Measurements from ENCODE around the gene COL23A1.

DNA sequence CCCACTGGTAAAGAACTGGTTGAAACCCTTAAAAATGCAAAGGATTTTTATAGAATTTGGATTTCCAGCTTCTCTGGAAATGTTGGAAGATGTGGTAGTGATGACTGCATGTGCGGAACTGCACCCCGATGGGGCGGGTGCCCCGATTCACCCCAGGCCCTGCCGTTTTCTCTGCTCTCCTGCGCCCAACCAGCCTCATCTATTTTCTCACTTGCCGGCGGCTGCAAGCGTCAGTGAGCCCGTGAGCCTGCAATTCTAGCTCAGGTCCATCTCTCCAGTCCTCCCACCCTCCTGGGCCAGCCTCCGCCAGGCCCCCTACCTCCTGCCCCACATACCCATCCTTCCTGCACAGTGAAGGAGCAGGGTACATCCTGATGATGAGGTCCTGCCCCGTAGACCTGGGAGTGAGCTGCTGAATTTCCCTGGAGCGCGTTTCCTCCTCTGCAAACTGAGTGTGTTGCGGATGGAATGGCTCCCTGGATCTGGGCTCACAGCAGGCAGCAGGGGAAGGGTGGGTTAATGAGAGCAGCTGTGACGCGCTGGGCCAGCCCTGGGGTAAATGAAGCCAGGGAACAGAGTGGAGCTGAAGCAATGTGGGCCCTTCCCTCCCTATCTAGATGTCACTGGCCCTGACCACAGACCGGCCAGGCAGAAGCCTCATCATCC, 311.7 kb downstream of the COL23A1 start:
- TF ChIP-seq JUN (IDR thresholded peaks at IDR 0.05), result no peak
- TF ChIP-seq MAFK (IDR thresholded peaks at IDR 0.05; ENCODE audit: partially characterized antibody), result no peak
- TF ChIP-seq CTCF (IDR thresholded peaks at IDR 0.05), result no peak
- TF ChIP-seq ZFP36 (IDR thresholded peaks at IDR 0.05; ENCODE audit: borderline replicate concordance, partially characterized antibody), result no peak
- no peak for TF ChIP-seq RARB (CRISPR knock-in tag; IDR thresholded peaks at IDR 0.05)
- TF ChIP-seq SMC3 (IDR thresholded peaks at IDR 0.05), result no peak
- TF ChIP-seq ESRRA (IDR thresholded peaks at IDR 0.05; ENCODE audit: borderline replicate concordance, low read length), result no peak

Measured in A549 (cell line).